IMR-90 (cell line): ENCODE data around the gene ZNF488. TPM values are rescaled to one million over a fixed set of nuclear protein-coding genes. Genes with fewer than 3 reads are reported as not detected.

Source experiments
- ATAC-seq: fragments of 200-7000 bp; cut with Tn5 transposase; 2 replicates; pipeline ENCODE4 v1.9.1; 2020; ENCODE audit warnings: low read depth, mild to moderate bottlenecking, moderate library complexity
- BruUV-seq: library from RNA; stranded (reverse); fragments of 400-500 nt; replicated peaks from 2 replicates; lab custom pipeline; 2021; lab: Mats Ljungman, UMichigan
- CTCF ChIA-PET: fragments of 300-600 bp; formaldehyde crosslinking; extraction: SDS; loops from one replicate; lab custom pipeline; 2021; ENCODE audit warnings: antibody characterized with exemption; lab: Yijun Ruan, JAX
- POLR2A ChIA-PET: fragments of 300-600 bp; sonication (Branson Sonifier 250); formaldehyde crosslinking; loops from one replicate; lab custom pipeline; 2022; ENCODE audit warnings: antibody characterized with exemption; ENCODE audit not compliant: unreplicated experiment; lab: Charles Lee
- DNase-seq: peaks from one replicate; pipeline ENCODE4 v3.0.0; 2013
- H2AFZ ChIP-seq: replicated peaks from 2 replicates; pipeline ENCODE3; 2013; ENCODE audit warnings: low read length, mild to moderate bottlenecking; ENCODE audit not compliant: poor library complexity
- H2AK5ac ChIP-seq: 2 replicates; pipeline ENCODE4 v1.6.1; 2013; ENCODE audit warnings: low read depth, low read length, inconsistent platforms
- H2AK9ac ChIP-seq: replicated peaks from 2 replicates; pipeline ENCODE3; 2013; ENCODE audit warnings: mild to moderate bottlenecking, low read depth, low read length, moderate library complexity; ENCODE audit not compliant: poor library complexity
- H2BK120ac ChIP-seq: 2 replicates; pipeline ENCODE4 v1.6.1; 2013; ENCODE audit warnings: low read depth, low read length, inconsistent platforms
- H2BK15ac ChIP-seq: 3 replicates; pipeline ENCODE4 v1.6.1; 2013; ENCODE audit warnings: low read depth, low read length, inconsistent platforms
- H2BK20ac ChIP-seq: 2 replicates; pipeline ENCODE4 v1.6.1; 2013; ENCODE audit warnings: low read depth, mild to moderate bottlenecking, inconsistent platforms, low read length, moderate library complexity
- H2BK5ac ChIP-seq: 2 replicates; pipeline ENCODE4 v1.6.1; 2013; ENCODE audit warnings: mild to moderate bottlenecking, low read depth, low read length, inconsistent platforms; ENCODE audit not compliant: poor library complexity, severe bottlenecking
- H3K14ac ChIP-seq: replicated peaks from 2 replicates; pipeline ENCODE4 v1.6.1; 2013; ENCODE audit warnings: low read depth, low read length, inconsistent platforms
- H3K18ac ChIP-seq: 2 replicates; pipeline ENCODE4 v1.6.1; 2013; ENCODE audit warnings: low read depth, low read length, control low read depth
- H3K23ac ChIP-seq: 2 replicates; pipeline ENCODE4 v1.6.1; 2013; ENCODE audit warnings: low read depth, low read length, inconsistent platforms
- H3K27ac ChIP-seq: 2 replicates; pipeline ENCODE4 v1.5.1; 2013; ENCODE audit warnings: mild to moderate bottlenecking, control low read depth, low read length; ENCODE audit not compliant: insufficient read depth
- H3K27me3 ChIP-seq: 2 replicates; pipeline ENCODE4 v1.6.1; 2013; ENCODE audit warnings: low read length; ENCODE audit not compliant: control insufficient read depth, insufficient read depth
- H3K36me3 ChIP-seq: 2 replicates; pipeline ENCODE4 v1.6.1; 2013; ENCODE audit warnings: low read length, mixed read lengths; ENCODE audit not compliant: control insufficient read depth, insufficient read depth
- H3K4ac ChIP-seq: 2 replicates; pipeline ENCODE4 v1.6.1; 2013; ENCODE audit warnings: low read depth, low read length, inconsistent platforms
- H3K4me1 ChIP-seq: 2 replicates; pipeline ENCODE4 v1.6.1; 2013; ENCODE audit warnings: low read length, mixed read lengths; ENCODE audit not compliant: control insufficient read depth, insufficient read depth
- H3K4me2 ChIP-seq: 2 replicates; pipeline ENCODE4 v1.6.1; 2013; ENCODE audit warnings: low read depth, mild to moderate bottlenecking, control low read depth, low read length, moderate library complexity
- H3K4me3 ChIP-seq: 2 replicates; pipeline ENCODE4 v1.5.1; 2013; ENCODE audit warnings: low read depth, mild to moderate bottlenecking, control low read depth, low read length, moderate library complexity; ENCODE audit not compliant: insufficient read depth
- H3K56ac ChIP-seq: 2 replicates; pipeline ENCODE4 v1.6.1; 2013; ENCODE audit warnings: low read length, inconsistent platforms; ENCODE audit not compliant: insufficient read depth; ENCODE audit errors: extremely low read depth
- H3K79me1 ChIP-seq, 2 experiments: 2 replicates each; pipeline ENCODE4 v1.6.1; 2013; ENCODE audit warnings: low read length in 2 of 2, inconsistent platforms in 1 of 2, low read depth in 1 of 2
- H3K9ac ChIP-seq: 2 replicates; pipeline ENCODE4 v1.6.1; 2013; ENCODE audit warnings: low read depth, low read length, control low read depth
- H3K9me1 ChIP-seq: 2 replicates; pipeline ENCODE4 v1.6.1; 2013; ENCODE audit warnings: low read length, inconsistent platforms; ENCODE audit not compliant: insufficient read depth
- H3K9me3 ChIP-seq: 2 replicates; pipeline ENCODE4 v1.6.1; 2013; ENCODE audit warnings: low read length; ENCODE audit not compliant: control insufficient read depth, insufficient read depth
- H4K20me1 ChIP-seq: 2 replicates; pipeline ENCODE4 v1.6.1; 2013; ENCODE audit warnings: low read length, inconsistent platforms; ENCODE audit not compliant: insufficient read depth
- H4K5ac ChIP-seq: 2 replicates; pipeline ENCODE4 v1.6.1; 2013; ENCODE audit warnings: mild to moderate bottlenecking, low read depth, low read length, control low read depth
- H4K8ac ChIP-seq, 2 experiments: 2 replicates each; pipeline ENCODE4 v1.6.1; 2013; ENCODE audit warnings: low read depth in 2 of 2, low read length in 2 of 2, control low read depth in 1 of 2, inconsistent platforms in 1 of 2
- H4K91ac ChIP-seq: 2 replicates; pipeline ENCODE4 v1.6.1; 2013; ENCODE audit warnings: low read depth, low read length, inconsistent platforms; ENCODE audit not compliant: insufficient read depth
- BHLHE40 ChIP-seq: fragments of 150-350 bp; IDR thresholded peaks from 2 replicates; pipeline ENCODE4 v1.6.1; 2016; ENCODE audit warnings: mild to moderate bottlenecking, low read depth, low read length
- CEBPB ChIP-seq: IDR thresholded peaks from 2 replicates; pipeline ENCODE4 v1.6.1; 2012; ENCODE audit warnings: low read depth, low read length, improper control_type of control experiment
- CHD1 ChIP-seq: IDR thresholded peaks from 2 replicates; pipeline ENCODE4 v1.6.1; 2012; ENCODE audit warnings: low read depth, low read length, improper control_type of control experiment
- CTCF ChIP-seq: conservative IDR thresholded peaks from 2 replicates; pipeline ENCODE4 v1.5.1; 2012; ENCODE audit warnings: mild to moderate bottlenecking, low read depth, low read length, improper control_type of control experiment
- FOS ChIP-seq: fragments of 150-350 bp; IDR thresholded peaks from 2 replicates; pipeline ENCODE4 v1.6.1; 2016; ENCODE audit warnings: low read depth, low read length
- MAFK ChIP-seq: IDR thresholded peaks from 2 replicates; pipeline ENCODE4 v1.6.1; 2012; ENCODE audit warnings: low read depth, low read length, improper control_type of control experiment
- MXI1 ChIP-seq: IDR thresholded peaks from 2 replicates; pipeline ENCODE4 v1.6.1; 2012; ENCODE audit warnings: low read depth, mild to moderate bottlenecking, low read length, moderate library complexity, borderline replicate concordance
- NFE2L2 ChIP-seq: fragments of 150-350 bp; IDR thresholded peaks from 2 replicates; pipeline ENCODE4 v1.6.1; 2016; ENCODE audit warnings: low read depth, mild to moderate bottlenecking, low read length
- POLR2A ChIP-seq: IDR thresholded peaks from 2 replicates; pipeline ENCODE4 v1.6.1; 2012; ENCODE audit warnings: mild to moderate bottlenecking, low read depth, low read length
- RAD21 ChIP-seq: IDR thresholded peaks from 2 replicates; pipeline ENCODE4 v1.6.1; 2012; ENCODE audit warnings: low read length, improper control_type of control experiment
- SMC3 ChIP-seq: fragments of 150-350 bp; IDR thresholded peaks from 2 replicates; pipeline ENCODE4 v1.6.1; 2016; ENCODE audit warnings: low read depth, mild to moderate bottlenecking, antibody characterized with exemption, low read length, moderate library complexity
- USF2 ChIP-seq: fragments of 150-350 bp; IDR thresholded peaks from 2 replicates; pipeline ENCODE4 v1.6.1; 2017; ENCODE audit warnings: mild to moderate bottlenecking, antibody characterized with exemption, low read length, low read depth
- WGBS, 2 experiments: methylation state at CpG; one replicate each; pipeline versions ENCODE4 v1.1.5 to v1.1.7; 2013; ENCODE audit warnings: missing lambda C conversion rate in 2 of 2; ENCODE audit not compliant: insufficient read length in 1 of 2; ENCODE audit errors: extremely low coverage in 2 of 2; 5-methylcytosine and 5-hydroxymethylcytosine counted together
- dilution Hi-C: fragments of 300-500 bp; cut with HindIII; formaldehyde crosslinking; loops from one replicate; pipeline ENCODE4 v1.14.3; 2018; ENCODE audit warnings: low sequenced_read_pairs; ENCODE audit not compliant: unreplicated experiment
- in situ Hi-C: fragments of 300-500 bp; cut with MboI; formaldehyde crosslinking; loops from 3 replicates; pipeline ENCODE4 v1.14.3; 2019; ENCODE audit warnings: low sequenced_read_pairs, inconsistent platforms, mixed read lengths
- intact Hi-C: fragments of 100-400 bp; cut with micrococcal nuclease; formaldehyde crosslinking; loops from 2 replicates; pipeline ENCODE4 v1.10.0; 2022
- polyA plus RNA-seq, 3 experiments: library from polyadenylated mRNA; depleted of rRNA; stranded (reverse); fragments of >200 nt; gene quantifications; 2 replicates each; pipeline ENCODE4 v1.2.3, GENCODE V29; 2012; ENCODE audit warnings: low replicate concordance in 1 of 3
- total RNA-seq: library from RNA; depleted of rRNA; stranded (reverse); fragments of >200 nt; gene quantifications from 2 replicates; pipeline ENCODE4 v1.2.3, GENCODE V29; 2012

Gene ZNF488
- total and polyA plus RNA-seq, 2 of the 4 experiments (the other 2 are of a cell fraction), result under 0.01 to 0.14 TPM

- WGBS, 2 experiments, result 61% methylated on average over 3 of the region's 6 CpGs; no CpG with 5 or more reads in 1 of the 2 experiments
- POLR2A ChIA-PET, result no interaction called here
- H2BK15ac ChIP-seq, result no peak overlapping the region
- no peak overlapping the region for H3K23ac ChIP-seq
- no peak overlapping the region for H4K8ac ChIP-seq
- H3K4me3 ChIP-seq, result no peak overlapping the region
- no peak overlapping the region for H4K91ac ChIP-seq
- no peaks in the 10 kb centered on the region for H3K36me3 ChIP-seq
- H3K14ac ChIP-seq, result no peak overlapping the region
- no peak overlapping the region for H2BK120ac ChIP-seq
- no peaks in the 10 kb centered on the region for H4K20me1 ChIP-seq
- intact Hi-C loops, result no loop called here
- H3K27ac ChIP-seq, result no peak overlapping the region
- no peak overlapping the region for H3K4ac ChIP-seq
- peaks cover 30% of the 10 kb centered on the region for H3K27me3 ChIP-seq
- H2BK5ac ChIP-seq, result no peak overlapping the region
- dilution Hi-C loops, result no loop called here
- in situ Hi-C loops, result no loop called here
- H2BK20ac ChIP-seq, result no peak overlapping the region
- no peaks in the 10 kb centered on the region for H3K4me1 ChIP-seq
- no peak overlapping the region for H3K4me2 ChIP-seq
- H3K9me1 ChIP-seq, result no peaks in the 10 kb centered on the region
- H2AFZ ChIP-seq, result no peak overlapping the region
- H4K5ac ChIP-seq, result no peak overlapping the region
- CTCF ChIA-PET, result interaction anchor here (0.7 kb wide), 1 partner anchor 994 kb away, joined by 3 read pairs; no protein-coding TSS in a partner anchor
- H3K9ac ChIP-seq, result no peak overlapping the region
- no peak overlapping the region for H2AK5ac ChIP-seq
- H3K79me1 ChIP-seq, result no peaks in the 10 kb centered on the region
- H2AK9ac ChIP-seq, result no peak overlapping the region
- no peaks in the 10 kb centered on the region for H3K9me3 ChIP-seq
- no peak for ATAC-seq
- TF ChIP-seq FOS (no peak), SMC3 (no peak), RAD21 (no peak), MXI1 (no peak), MAFK (no peak), NFE2L2 (no peak), USF2 (no peak), CTCF (no peak), POLR2A (no peak), CHD1 (no peak), BHLHE40 (no peak), CEBPB (no peak)
- no peak overlapping the region for H3K18ac ChIP-seq
- DNase-seq, result no peak
- H3K56ac ChIP-seq, result no peak overlapping the region
- BruUV-seq, result no TSS peak
Measured at GRCh38 chr10:47353351-47353750, 30.7 kb downstream of the ZNF488 start.
